HG02981 (cell line): ENCODE results near the gene NBL1.

Experiments used
- ATAC-seq: cut with Tn5 transposase; IDR thresholded peaks from one replicate; pipeline ENCODE4 v1.9.1; 2021; ENCODE audit warnings: mild to moderate bottlenecking, moderate library complexity; ENCODE audit not compliant: unreplicated experiment

The NBL1 gene

GRCh38 chr1:19665496-19666465, 21.7 kb downstream of the NBL1 start:
- no peak for ATAC-seq

GRCh38 chr1:19668888-19669287, 24.8 kb downstream of the NBL1 start:
- ATAC-seq, result no peak

GRCh38 chr1:19670787-19671186, 26.7 kb downstream of the NBL1 start:
- no peak for ATAC-seq

- ATAC-seq, result no peak
Observed at GRCh38 chr1:19672237-19672636, 28.1 kb downstream of the NBL1 start.

GRCh38 chr1:19675797-19676196, 31.7 kb downstream of the NBL1 start:
- no peak for ATAC-seq

GRCh38 chr1:19676438-19676922, 32.4 kb downstream of the NBL1 start:
- ATAC-seq, result no peak

- ATAC-seq, result no peak
Observed at GRCh38 chr1:19678493-19678892, 34.4 kb downstream of the NBL1 start.

GRCh38 chr1:19678931-19679453, 34.9 kb downstream of the NBL1 start:
- no peak for ATAC-seq

- ATAC-seq, result no peak
Observed at GRCh38 chr1:19679691-19680090, 35.6 kb downstream of the NBL1 start.

- ATAC-seq, result no peak
Observed at GRCh38 chr1:19680644-19681043, 36.5 kb downstream of the NBL1 start.

GRCh38 chr1:19682257-19682656, 38.1 kb downstream of the NBL1 start:
- ATAC-seq, result no peak

- ATAC-seq, result no peak
Observed at GRCh38 chr1:19682901-19683300, 38.8 kb downstream of the NBL1 start.

- no peak for ATAC-seq
Observed at GRCh38 chr1:19683351-19683750, 39.2 kb downstream of the NBL1 start.

GRCh38 chr1:19684677-19685076, 40.6 kb downstream of the NBL1 start:
- no peak for ATAC-seq

- no peak for ATAC-seq
Observed at GRCh38 chr1:19685994-19686393, 41.9 kb downstream of the NBL1 start.

- no peak for ATAC-seq
Observed at GRCh38 chr1:19687414-19687813, 43.3 kb downstream of the NBL1 start.

GRCh38 chr1:19688041-19688842, 44.1 kb downstream of the NBL1 start:
- no peak for ATAC-seq

GRCh38 chr1:19689085-19689757, 45.1 kb downstream of the NBL1 start:
- ATAC-seq, result no peak

- ATAC-seq, result no peak
Observed at GRCh38 chr1:19689856-19690255, 45.7 kb downstream of the NBL1 start.

- no peak for ATAC-seq
Observed at GRCh38 chr1:19690342-19690741, 46.2 kb downstream of the NBL1 start.

- no peak for ATAC-seq
Observed at GRCh38 chr1:19694298-19694697, 50.2 kb downstream of the NBL1 start.
